Osteocyte (in vitro differentiated cells): Measurements from ENCODE around the gene ALX4. TPM values are rescaled to one million over a fixed set of nuclear protein-coding genes. Genes with fewer than 3 reads are reported as not detected.

Experiments
- DNase-seq: peaks from one replicate; pipeline ENCODE4 v3.0.0; 2021; ENCODE audit warnings: mixed read lengths; ENCODE audit not compliant: unreplicated experiment; ENCODE audit errors: extremely low spot score
- H3K27ac Mint-ChIP-seq: one replicate; pipeline ENCODE4 v1.8.0; 2021; ENCODE audit warnings: mild to moderate bottlenecking, mixed read lengths; ENCODE audit not compliant: unreplicated experiment
- H3K27me3 Mint-ChIP-seq: one replicate; pipeline ENCODE4 v1.8.0; 2021; ENCODE audit warnings: mixed read lengths; ENCODE audit not compliant: unreplicated experiment
- H3K36me3 Mint-ChIP-seq: one replicate; pipeline ENCODE4 v1.8.0; 2021; ENCODE audit warnings: mixed read lengths; ENCODE audit not compliant: unreplicated experiment
- H3K4me1 Mint-ChIP-seq: one replicate; pipeline ENCODE4 v1.8.0; 2021; ENCODE audit warnings: mixed read lengths; ENCODE audit not compliant: unreplicated experiment
- H3K4me3 Mint-ChIP-seq: one replicate; pipeline ENCODE4 v1.8.0; 2021; ENCODE audit warnings: mild to moderate bottlenecking, moderate library complexity, mixed read lengths; ENCODE audit not compliant: unreplicated experiment
- H3K9me3 Mint-ChIP-seq: one replicate; pipeline ENCODE4 v1.8.0; 2021; ENCODE audit warnings: mixed read lengths; ENCODE audit not compliant: unreplicated experiment
- CTCF ChIP-seq: fragments of 200-600 bp; sonication (generic); IDR thresholded peaks from 2 replicates; pipeline ENCODE4 v1.5.0; 2021; ENCODE audit warnings: antibody characterized with exemption, mild to moderate bottlenecking, moderate library complexity
- total RNA-seq: library from RNA; stranded (reverse); gene quantifications from 2 replicates; pipeline ENCODE4 v1.2.1, GENCODE V29; 2021

ALX4 gene
- total RNA-seq, 1 donor from 2014 or later: not detected

DNA sequence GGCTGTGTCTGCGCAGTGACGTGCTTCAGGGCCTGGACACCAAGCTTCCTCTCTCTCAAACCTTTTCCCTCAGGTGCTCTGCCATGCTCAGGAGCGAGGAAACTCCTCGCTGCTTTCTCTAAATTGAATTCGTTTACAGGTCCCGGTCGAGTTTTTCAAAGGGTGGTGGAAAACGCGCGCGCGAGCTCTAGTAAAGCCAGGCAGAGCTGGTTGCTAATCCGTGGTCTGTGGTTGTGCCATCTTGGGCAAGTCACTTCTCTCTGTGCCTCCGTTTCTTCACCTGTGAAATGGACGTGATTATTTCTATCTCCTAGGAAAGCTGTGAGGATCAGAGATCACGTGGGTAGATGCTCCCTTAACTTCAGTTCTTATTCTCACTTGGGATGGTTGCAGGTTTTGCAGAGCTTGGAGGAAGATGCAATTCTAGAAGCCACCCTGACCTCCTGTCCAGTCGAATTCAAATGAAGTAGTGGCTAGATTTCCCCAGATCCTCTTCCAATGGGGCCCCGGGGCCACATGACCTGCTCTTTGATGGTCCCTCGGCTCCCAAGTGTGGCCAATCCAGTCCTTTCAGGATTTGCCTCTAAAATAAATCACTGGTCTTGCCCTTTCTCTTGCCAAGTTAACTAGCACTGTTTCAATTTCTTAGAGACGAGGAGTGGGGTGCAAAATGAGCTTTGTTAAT is 10.5 kb upstream of the ALX4 start:
- Mint-ChIP-seq H3K36me3 (no peaks in the 10 kb centered on the region), H3K4me1 (peaks cover 26% of the 10 kb centered on the region), H3K27ac (no peak overlapping the region), H3K4me3 (no peak overlapping the region), H3K27me3 (peaks cover 92% of the 10 kb centered on the region), H3K9me3 (no peaks in the 10 kb centered on the region)
- DNase-seq: no peak
- no peak for TF ChIP-seq CTCF

DNA sequence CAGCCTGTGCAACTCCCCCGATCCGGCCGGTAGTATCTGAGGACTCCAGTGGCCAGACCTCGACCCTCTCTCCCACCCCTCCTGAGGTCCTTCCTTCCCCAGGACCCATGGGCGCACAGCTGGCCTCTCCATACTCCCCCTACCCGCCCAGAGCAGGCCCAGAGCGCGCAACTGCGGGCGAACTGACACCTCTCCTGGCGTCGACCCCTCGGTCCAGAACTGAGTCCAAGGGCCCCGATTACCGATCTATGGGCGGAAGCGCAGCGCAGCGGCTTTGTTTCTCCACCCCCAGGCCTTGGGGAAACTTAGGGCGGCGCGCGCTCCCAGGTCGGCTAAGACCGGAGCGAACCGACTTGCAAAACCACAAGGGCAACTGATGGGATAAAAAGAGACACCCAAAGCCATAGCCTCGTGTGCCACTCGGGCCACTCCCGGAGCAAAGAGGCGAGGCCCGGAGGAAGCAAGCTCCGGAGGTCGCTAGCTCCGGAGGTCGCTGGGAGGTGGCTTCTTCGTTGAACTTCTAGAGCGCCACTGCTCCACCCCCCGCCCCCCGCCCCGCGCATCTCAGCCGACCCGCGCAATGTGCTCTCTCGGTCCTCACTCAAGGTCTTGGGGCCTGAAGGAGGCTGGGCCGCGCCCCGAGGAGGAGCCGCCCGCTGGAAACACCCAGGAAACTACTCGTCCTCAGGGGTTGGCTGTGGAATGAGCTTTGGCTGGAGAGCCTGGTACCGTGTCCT is 9.8 kb upstream of the ALX4 start:
- no peak overlapping the region for H3K4me3 Mint-ChIP-seq
- TF ChIP-seq CTCF: no peak
- no peaks in the 10 kb centered on the region for H3K9me3 Mint-ChIP-seq
- H3K4me1 Mint-ChIP-seq: peaks cover 26% of the 10 kb centered on the region
- peaks cover 92% of the 10 kb centered on the region for H3K27me3 Mint-ChIP-seq
- DNase-seq: no peak
- H3K36me3 Mint-ChIP-seq: no peaks in the 10 kb centered on the region
- no peak overlapping the region for H3K27ac Mint-ChIP-seq

GRCh38 chr11:44319170-44319551 is 9.2 kb upstream of the ALX4 start:
- TF ChIP-seq CTCF: no peak
- no peaks in the 10 kb centered on the region for H3K36me3 Mint-ChIP-seq
- H3K4me1 Mint-ChIP-seq: peaks cover 26% of the 10 kb centered on the region
- no peak overlapping the region for H3K27ac Mint-ChIP-seq
- peaks cover 93% of the 10 kb centered on the region for H3K27me3 Mint-ChIP-seq
- no peak for DNase-seq
- H3K9me3 Mint-ChIP-seq: no peaks in the 10 kb centered on the region
- H3K4me3 Mint-ChIP-seq: no peak overlapping the region

- H3K4me3 Mint-ChIP-seq: no peak overlapping the region
These were observed 8.4 kb upstream of the ALX4 start for GRCh38 chr11:44318369-44318768.

More at GRCh38 chr11:44318369-44318768, 8.4 kb upstream of the ALX4 start:
- no peak for DNase-seq
- Mint-ChIP-seq H3K4me1 (peaks cover 26% of the 10 kb centered on the region), H3K27ac (no peak overlapping the region), H3K27me3 (peaks cover 94% of the 10 kb centered on the region), H3K36me3 (no peaks in the 10 kb centered on the region), H3K9me3 (no peaks in the 10 kb centered on the region)
- TF ChIP-seq CTCF: no peak
